ENCODE results near the gene SAG. TPM values are rescaled to one million over a fixed set of nuclear protein-coding genes. Genes with fewer than 3 reads are reported as not detected.

SAG gene
- total and polyA plus RNA-seq, 2 experiments from 2014 or later = not detected

DNA sequence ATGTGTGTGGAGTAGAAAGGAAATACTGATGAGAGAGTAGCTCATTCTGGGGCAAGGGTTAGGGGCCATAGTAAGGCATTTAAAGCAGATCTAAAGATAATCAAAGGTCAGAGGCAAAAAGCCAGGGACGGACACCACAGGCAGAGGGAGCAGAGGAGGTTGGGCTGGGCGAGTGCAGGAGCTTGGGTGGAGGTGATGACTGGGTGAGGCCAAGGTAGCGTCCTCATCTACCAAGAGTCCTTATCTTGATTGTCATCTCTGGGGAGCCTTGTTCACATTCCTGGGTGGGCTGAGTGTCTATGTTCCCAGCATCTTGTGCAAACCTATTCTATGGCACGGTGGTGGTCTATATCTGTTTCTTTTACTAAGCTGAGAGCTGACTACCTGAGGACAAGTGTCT, 26.1 kb upstream of the SAG start:
- Mint-ChIP-seq H3K4me3 (no peak overlapping the region), H3K27me3 (ENCODE audit: insufficient read depth, low read depth, poor library complexity) (peaks cover 2% of the 10 kb centered on the region), H3K36me3 (ENCODE audit: low read depth) (peaks cover 74% of the 10 kb centered on the region), H3K4me1 (no peaks in the 10 kb centered on the region), H3K27ac (no peak overlapping the region), H3K9me3 (no peaks in the 10 kb centered on the region)
- H3K4me1 ChIP-seq (ENCODE audit: insufficient read depth) = no peaks in the 10 kb centered on the region
- no peak overlapping the region for H2AFZ ChIP-seq
- H3K79me2 ChIP-seq (replicated peaks; ENCODE audit: insufficient read depth) = no peaks in the 10 kb centered on the region
- no peaks in the 10 kb centered on the region for H3K9me2 ChIP-seq (ENCODE audit: insufficient read depth)
- DNase-seq (ENCODE audit: low spot score) (no peak), ATAC-seq (no peak)
- peaks cover 70% of the 10 kb centered on the region for H3K36me3 ChIP-seq (ENCODE audit: insufficient read depth)
- no peak overlapping the region for H3K4me2 ChIP-seq
- no peak overlapping the region for H3K4me3 ChIP-seq
- peaks cover 11% of the 10 kb centered on the region for H4K20me1 ChIP-seq (replicated peaks; ENCODE audit: insufficient read depth)
- H3K27ac ChIP-seq (ENCODE audit: low read depth) = no peak overlapping the region
- H3K27me3 ChIP-seq (ENCODE audit: insufficient read depth) = no peaks in the 10 kb centered on the region
- H3F3A ChIP-seq (replicated peaks; ENCODE audit: low read depth) = no peaks in the 10 kb centered on the region
- TF ChIP-seq STAT1 (IDR thresholded peaks at IDR 0.05; ENCODE audit: unreplicated experiment) (no peak), EZH2phosphoT487 (IDR thresholded peaks at IDR 0.05; ENCODE audit: unreplicated experiment) (no peak), ZNF462 (CRISPR knock-in tag; IDR thresholded peaks at IDR 0.05) (no peak), ZNF331 (CRISPR knock-in tag; IDR thresholded peaks at IDR 0.05; ENCODE audit: low read depth) (no peak)
- TF ChIP-seq, protein P1, sequence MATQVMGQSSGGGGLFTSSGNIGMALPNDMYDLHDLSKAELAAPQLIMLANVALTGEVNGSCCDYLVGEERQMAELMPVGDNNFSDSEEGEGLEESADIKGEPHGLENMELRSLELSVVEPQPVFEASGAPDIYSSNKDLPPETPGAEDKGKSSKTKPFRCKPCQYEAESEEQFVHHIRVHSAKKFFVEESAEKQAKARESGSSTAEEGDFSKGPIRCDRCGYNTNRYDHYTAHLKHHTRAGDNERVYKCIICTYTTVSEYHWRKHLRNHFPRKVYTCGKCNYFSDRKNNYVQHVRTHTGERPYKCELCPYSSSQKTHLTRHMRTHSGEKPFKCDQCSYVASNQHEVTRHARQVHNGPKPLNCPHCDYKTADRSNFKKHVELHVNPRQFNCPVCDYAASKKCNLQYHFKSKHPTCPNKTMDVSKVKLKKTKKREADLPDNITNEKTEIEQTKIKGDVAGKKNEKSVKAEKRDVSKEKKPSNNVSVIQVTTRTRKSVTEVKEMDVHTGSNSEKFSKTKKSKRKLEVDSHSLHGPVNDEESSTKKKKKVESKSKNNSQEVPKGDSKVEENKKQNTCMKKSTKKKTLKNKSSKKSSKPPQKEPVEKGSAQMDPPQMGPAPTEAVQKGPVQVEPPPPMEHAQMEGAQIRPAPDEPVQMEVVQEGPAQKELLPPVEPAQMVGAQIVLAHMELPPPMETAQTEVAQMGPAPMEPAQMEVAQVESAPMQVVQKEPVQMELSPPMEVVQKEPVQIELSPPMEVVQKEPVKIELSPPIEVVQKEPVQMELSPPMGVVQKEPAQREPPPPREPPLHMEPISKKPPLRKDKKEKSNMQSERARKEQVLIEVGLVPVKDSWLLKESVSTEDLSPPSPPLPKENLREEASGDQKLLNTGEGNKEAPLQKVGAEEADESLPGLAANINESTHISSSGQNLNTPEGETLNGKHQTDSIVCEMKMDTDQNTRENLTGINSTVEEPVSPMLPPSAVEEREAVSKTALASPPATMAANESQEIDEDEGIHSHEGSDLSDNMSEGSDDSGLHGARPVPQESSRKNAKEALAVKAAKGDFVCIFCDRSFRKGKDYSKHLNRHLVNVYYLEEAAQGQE (IDR thresholded peaks at IDR 0.05; ENCODE audit: unreplicated experiment) = no peak
